Natural killer cell (primary cell): ENCODE measurements around the gene ZDHHC19. TPM values are rescaled to one million over a fixed set of nuclear protein-coding genes. Genes with fewer than 3 reads are reported as not detected.

Source experiments
- ATAC-seq, 3 donors: fragments of 150-1000 bp in 2 of 3; fragments of 200-7000 bp in 1 of 3; cut with Tn5 transposase; 1 replicate in 1 of 3; 2 replicates in 2 of 3; pipeline ENCODE4 v1.10.0; 2021; ENCODE audit warnings: mild to moderate bottlenecking in 2 of 3, moderate library complexity in 2 of 3
- DNase-seq, 2 donors: peaks; one replicate each; pipeline versions ENCODE4 v3.0.0 to v3.0.0-alpha.2; 2013 to 2021; ENCODE audit warnings: mixed read lengths in 1 of 2
- H3K27ac ChIP-seq: one replicate; pipeline ENCODE4 v1.5.1; 2013; ENCODE audit warnings: mild to moderate bottlenecking, low read length
- H3K27me3 ChIP-seq: one replicate; pipeline ENCODE4 v1.6.1; 2013; ENCODE audit warnings: low read length; ENCODE audit not compliant: control insufficient read depth, insufficient read depth
- H3K36me3 ChIP-seq: one replicate; pipeline ENCODE4 v1.6.1; 2013; ENCODE audit warnings: low read length; ENCODE audit not compliant: control insufficient read depth, insufficient read depth
- H3K4me1 ChIP-seq: one replicate; pipeline ENCODE4 v1.6.1; 2013; ENCODE audit warnings: low read length; ENCODE audit not compliant: control insufficient read depth, insufficient read depth
- H3K4me3 ChIP-seq: one replicate; pipeline ENCODE4 v1.5.1; 2013; ENCODE audit warnings: low read length
- H3K9me3 ChIP-seq: one replicate; pipeline ENCODE4 v1.6.1; 2013; ENCODE audit warnings: low read length; ENCODE audit not compliant: control insufficient read depth, insufficient read depth
- H3K27ac Mint-ChIP-seq, 2 donors: one replicate each; pipeline ENCODE4 v1.8.0; 2022; ENCODE audit warnings: mild to moderate bottlenecking in 2 of 2, mixed read lengths in 2 of 2, moderate library complexity in 1 of 2
- H3K27me3 Mint-ChIP-seq, 2 donors: one replicate each; pipeline ENCODE4 v1.8.0; 2022; ENCODE audit warnings: low read depth in 2 of 2, mixed read lengths in 2 of 2
- H3K36me3 Mint-ChIP-seq: one replicate; pipeline ENCODE4 v1.8.0; 2022; ENCODE audit warnings: mixed read lengths
- H3K4me1 Mint-ChIP-seq, 2 donors: one replicate each; pipeline ENCODE4 v1.8.0; 2022; ENCODE audit warnings: mixed read lengths in 2 of 2
- H3K4me3 Mint-ChIP-seq: one replicate; pipeline ENCODE4 v1.8.0; 2022; ENCODE audit warnings: mild to moderate bottlenecking, moderate library complexity, mixed read lengths
- H3K9me3 Mint-ChIP-seq, 2 donors: one replicate each; pipeline ENCODE4 v1.8.0; 2022; ENCODE audit warnings: mixed read lengths in 2 of 2
- CTCF ChIP-seq: fragments of 200-600 bp; IDR thresholded peaks from one replicate; pipeline ENCODE4 v1.8.0; 2022; ENCODE audit warnings: antibody characterized with exemption
- WGBS: methylation state at CpG from one replicate; pipeline ENCODE4 v1.1.7; 2013; ENCODE audit warnings: missing lambda C conversion rate; ENCODE audit not compliant: insufficient coverage; 5-methylcytosine and 5-hydroxymethylcytosine counted together
- intact Hi-C: fragments of 100-400 bp; cut with micrococcal nuclease; formaldehyde crosslinking; loops from one replicate; pipeline ENCODE4 v1.14.2; 2022
- total RNA-seq, 4 donors: library from RNA; stranded (reverse); fragments of 120-200 nt in 1 of 4; gene quantifications; one replicate each; pipeline versions ENCODE4 v1.2.3 to v1.2.4, GENCODE V29; 2013 to 2022

Gene ZDHHC19
- total RNA-seq, 3 donors from 2014 or later (not counting 1 experiment from before 2014, with no cell fraction given) = not detected

- TF ChIP-seq CTCF = no peak
- peak overlapping the region; percentile 48 for H3K27ac ChIP-seq
- intact Hi-C loops = no loop called here
- Mint-ChIP-seq H3K4me3 (no peak overlapping the region), H3K27me3 (no peaks in the 10 kb centered on the region), H3K4me1 (peaks cover 0 to under 1% of the 10 kb centered on the region in 2 donors), H3K36me3 (no peaks in the 10 kb centered on the region), H3K27ac (peak overlapping the region in 1 of 2 donors; percentile 41), H3K9me3 (no peaks in the 10 kb centered on the region)
- H3K9me3 ChIP-seq = no peaks in the 10 kb centered on the region
- H3K27me3 ChIP-seq = no peaks in the 10 kb centered on the region
- H3K4me1 ChIP-seq = peaks cover 20% of the 10 kb centered on the region
- no peaks in the 10 kb centered on the region for H3K36me3 ChIP-seq
- peak; percentile 44 to 69 (median 67) for ATAC-seq
- WGBS = 43% methylated on average over 14 of the region's 15 CpGs
- DNase-seq = peak in 1 of 2 donors; percentile 60
- H3K4me3 ChIP-seq = no peak overlapping the region
Measured at GRCh38 chr3:196159952-196160804, 51.0 kb downstream of the ZDHHC19 start.

GRCh38 chr3:196159526-196159925, 51.7 kb downstream of the ZDHHC19 start:
- H3K4me1 Mint-ChIP-seq = peaks cover 0 to 5% of the 10 kb centered on the region in 2 donors
- Histone ChIP-seq H3K27ac (peak overlapping the region; percentile 48), H3K27me3 (no peaks in the 10 kb centered on the region), H3K4me1 (peaks cover 20% of the 10 kb centered on the region), H3K9me3 (no peaks in the 10 kb centered on the region), H3K36me3 (no peaks in the 10 kb centered on the region), H3K4me3 (no peak overlapping the region)
- intact Hi-C loops = no loop called here
- H3K9me3 Mint-ChIP-seq = no peaks in the 10 kb centered on the region
- DNase-seq (no peak), ATAC-seq (no peak)
- H3K4me3 Mint-ChIP-seq = no peak overlapping the region
- H3K36me3 Mint-ChIP-seq = no peaks in the 10 kb centered on the region
- no peak for TF ChIP-seq CTCF
- 92% methylated on average over 13 of the region's 13 CpGs for WGBS
- H3K27ac Mint-ChIP-seq = peak overlapping the region in 1 of 2 donors; percentile 41
- H3K27me3 Mint-ChIP-seq = no peaks in the 10 kb centered on the region

- H3K27ac ChIP-seq = no peak overlapping the region
- no peaks in the 10 kb centered on the region for H3K9me3 Mint-ChIP-seq
- H3K4me3 Mint-ChIP-seq = no peak overlapping the region
- no peaks in the 10 kb centered on the region for H3K27me3 Mint-ChIP-seq
- WGBS = 94% methylated on average over 6 of the region's 6 CpGs
- H3K4me1 Mint-ChIP-seq = peaks cover 0 to 5% of the 10 kb centered on the region in 2 donors
- H3K27me3 ChIP-seq = no peaks in the 10 kb centered on the region
- H3K9me3 ChIP-seq = no peaks in the 10 kb centered on the region
- no peaks in the 10 kb centered on the region for H3K36me3 Mint-ChIP-seq
- DNase-seq (no peak), ATAC-seq (no peak)
- H3K4me3 ChIP-seq = no peak overlapping the region
- H3K36me3 ChIP-seq = no peaks in the 10 kb centered on the region
- peaks cover 11% of the 10 kb centered on the region for H3K4me1 ChIP-seq
- intact Hi-C loops = no loop called here
- H3K27ac Mint-ChIP-seq = no peak overlapping the region
- no peak for TF ChIP-seq CTCF
Measured at GRCh38 chr3:196156160-196156559, 55.0 kb downstream of the ZDHHC19 start.
